ENCODE data around the gene PRKCE. TPM values are rescaled to one million over a fixed set of nuclear protein-coding genes. Genes with fewer than 3 reads are reported as not detected.

Gene PRKCE
- total RNA-seq, 1 donor from 2014 or later = 21.0 TPM

DNA sequence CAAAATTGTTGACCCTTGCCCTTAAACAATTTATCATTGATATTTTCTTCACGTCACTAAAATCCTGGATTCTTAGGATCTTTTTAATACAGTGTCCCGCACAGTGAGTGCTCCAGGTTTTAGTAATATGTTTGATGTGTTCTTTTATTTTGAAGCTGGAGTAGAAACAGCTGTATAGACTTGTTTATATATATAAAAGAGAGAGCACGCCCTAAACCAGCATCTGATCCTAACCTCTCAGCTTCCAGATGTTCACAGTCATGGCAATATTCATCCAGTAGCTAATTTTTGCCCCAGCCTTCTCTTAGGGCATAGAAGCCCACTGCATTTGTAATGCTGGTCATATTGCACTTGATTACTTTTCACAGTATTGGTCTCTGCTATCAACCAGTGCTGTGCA lies 475.7 kb downstream of the PRKCE start:
- TF ChIP-seq, protein P1, sequence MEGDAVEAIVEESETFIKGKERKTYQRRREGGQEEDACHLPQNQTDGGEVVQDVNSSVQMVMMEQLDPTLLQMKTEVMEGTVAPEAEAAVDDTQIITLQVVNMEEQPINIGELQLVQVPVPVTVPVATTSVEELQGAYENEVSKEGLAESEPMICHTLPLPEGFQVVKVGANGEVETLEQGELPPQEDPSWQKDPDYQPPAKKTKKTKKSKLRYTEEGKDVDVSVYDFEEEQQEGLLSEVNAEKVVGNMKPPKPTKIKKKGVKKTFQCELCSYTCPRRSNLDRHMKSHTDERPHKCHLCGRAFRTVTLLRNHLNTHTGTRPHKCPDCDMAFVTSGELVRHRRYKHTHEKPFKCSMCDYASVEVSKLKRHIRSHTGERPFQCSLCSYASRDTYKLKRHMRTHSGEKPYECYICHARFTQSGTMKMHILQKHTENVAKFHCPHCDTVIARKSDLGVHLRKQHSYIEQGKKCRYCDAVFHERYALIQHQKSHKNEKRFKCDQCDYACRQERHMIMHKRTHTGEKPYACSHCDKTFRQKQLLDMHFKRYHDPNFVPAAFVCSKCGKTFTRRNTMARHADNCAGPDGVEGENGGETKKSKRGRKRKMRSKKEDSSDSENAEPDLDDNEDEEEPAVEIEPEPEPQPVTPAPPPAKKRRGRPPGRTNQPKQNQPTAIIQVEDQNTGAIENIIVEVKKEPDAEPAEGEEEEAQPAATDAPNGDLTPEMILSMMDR (IDR thresholded peaks at IDR 0.05; ENCODE audit: insufficient read depth, low read length, poor library complexity, severe bottlenecking) = no peak
- H3K27me3 ChIP-seq (ENCODE audit: control insufficient read depth, insufficient read depth, low read length) = no peaks in the 10 kb centered on the region
- no peaks in the 10 kb centered on the region for H3K36me3 ChIP-seq (ENCODE audit: control insufficient read depth, insufficient read depth, low read length)
- no peak for DNase-seq (ENCODE audit: low read depth)
- no peak overlapping the region for H3K4me3 ChIP-seq (ENCODE audit: low read depth, low read length)

DNA sequence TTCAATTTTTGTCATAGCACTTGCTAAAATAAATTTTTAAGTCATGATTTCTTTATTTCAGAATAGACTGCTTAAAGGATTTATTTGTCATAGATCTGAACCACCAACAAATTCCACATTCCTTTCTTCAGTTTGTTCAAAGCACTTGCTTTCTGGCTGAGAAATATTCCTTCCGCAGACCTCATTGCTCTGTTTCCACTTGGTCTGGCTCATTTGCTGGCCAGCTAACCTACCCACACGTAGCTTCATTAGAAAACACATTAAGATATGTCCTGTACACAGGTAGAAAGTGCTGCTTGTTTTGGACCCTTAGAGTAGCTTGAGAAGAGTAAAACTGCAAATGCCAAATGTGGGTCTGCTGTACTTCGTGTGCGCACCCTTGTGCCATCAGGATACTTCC lies 479.0 kb downstream of the PRKCE start:
- Histone ChIP-seq H3K4me3 (ENCODE audit: low read depth, low read length) (no peak overlapping the region), H3K36me3 (ENCODE audit: control insufficient read depth, insufficient read depth, low read length) (no peaks in the 10 kb centered on the region), H3K27me3 (ENCODE audit: control insufficient read depth, insufficient read depth, low read length) (no peaks in the 10 kb centered on the region)
- no peak for DNase-seq (ENCODE audit: low read depth)
- TF ChIP-seq, protein P1 (IDR thresholded peaks at IDR 0.05; ENCODE audit: insufficient read depth, low read length, poor library complexity, severe bottlenecking) = no peak

DNA sequence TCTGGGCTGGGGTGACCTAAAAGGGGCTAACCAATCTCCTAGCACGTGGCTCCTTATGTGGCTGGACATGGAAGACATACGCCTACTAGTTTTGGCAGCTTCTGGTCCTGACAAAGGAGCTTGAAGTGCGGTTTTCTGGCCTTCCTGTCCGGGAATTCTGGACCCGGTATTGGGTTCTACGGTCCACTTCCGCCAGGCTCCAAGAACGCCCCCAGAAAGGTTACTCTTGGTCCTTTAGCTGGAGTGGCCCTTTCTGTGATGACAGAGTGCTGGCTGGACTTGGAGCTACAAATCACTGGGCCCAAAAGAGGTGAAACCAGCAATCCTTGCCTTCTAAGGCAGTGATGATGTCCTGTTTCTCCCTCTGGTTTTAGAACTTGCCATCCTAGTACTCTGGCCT lies 481.5 kb downstream of the PRKCE start:
- H3K27me3 ChIP-seq (ENCODE audit: control insufficient read depth, insufficient read depth, low read length) = no peaks in the 10 kb centered on the region
- TF ChIP-seq, protein P1 (IDR thresholded peaks at IDR 0.05; ENCODE audit: insufficient read depth, low read length, poor library complexity, severe bottlenecking) = no peak
- H3K4me3 ChIP-seq (ENCODE audit: low read depth, low read length) = no peak overlapping the region
- H3K36me3 ChIP-seq (ENCODE audit: control insufficient read depth, insufficient read depth, low read length) = no peaks in the 10 kb centered on the region
- DNase-seq (ENCODE audit: low read depth) = no peak

DNA sequence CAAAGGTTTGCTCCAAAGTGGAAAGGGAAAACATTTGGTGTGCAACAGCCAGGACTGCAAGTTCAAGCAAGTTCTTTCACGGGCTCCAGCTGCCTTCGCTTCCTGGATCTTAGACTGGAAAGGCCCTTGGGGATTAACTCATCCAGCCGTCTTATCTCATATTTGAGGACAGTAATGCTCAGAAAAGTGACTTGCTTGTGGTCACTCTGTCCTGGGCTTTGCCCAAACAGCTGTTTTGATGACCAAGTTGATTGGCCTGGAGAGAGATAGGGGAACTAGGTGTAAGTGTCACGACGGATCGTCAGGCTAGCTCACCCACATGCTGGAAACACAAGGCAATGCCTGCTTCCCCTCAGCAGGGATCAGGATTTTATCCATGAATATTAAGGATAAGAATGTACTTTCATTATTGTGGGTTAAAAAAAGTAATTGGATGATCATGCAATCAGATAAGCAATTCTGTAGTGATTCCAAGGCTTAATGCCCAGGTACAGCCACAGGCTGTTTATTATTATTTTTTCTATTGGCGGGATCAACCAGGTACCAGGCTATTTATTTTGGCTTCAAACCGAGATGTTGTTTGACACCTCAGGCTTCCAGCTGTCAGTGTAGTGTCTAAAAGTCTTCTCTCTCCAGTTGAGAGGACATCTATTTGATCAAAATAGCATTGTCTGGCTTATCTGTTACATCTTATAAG lies 483.2 kb downstream of the PRKCE start:
- H3K36me3 ChIP-seq (ENCODE audit: control insufficient read depth, insufficient read depth, low read length) = no peaks in the 10 kb centered on the region
- DNase-seq (ENCODE audit: low read depth) = no peak
- H3K27me3 ChIP-seq (ENCODE audit: control insufficient read depth, insufficient read depth, low read length) = no peaks in the 10 kb centered on the region
- no peak overlapping the region for H3K4me3 ChIP-seq (ENCODE audit: low read depth, low read length)
- TF ChIP-seq, protein P1 (IDR thresholded peaks at IDR 0.05; ENCODE audit: insufficient read depth, low read length, poor library complexity, severe bottlenecking) = no peak

DNA sequence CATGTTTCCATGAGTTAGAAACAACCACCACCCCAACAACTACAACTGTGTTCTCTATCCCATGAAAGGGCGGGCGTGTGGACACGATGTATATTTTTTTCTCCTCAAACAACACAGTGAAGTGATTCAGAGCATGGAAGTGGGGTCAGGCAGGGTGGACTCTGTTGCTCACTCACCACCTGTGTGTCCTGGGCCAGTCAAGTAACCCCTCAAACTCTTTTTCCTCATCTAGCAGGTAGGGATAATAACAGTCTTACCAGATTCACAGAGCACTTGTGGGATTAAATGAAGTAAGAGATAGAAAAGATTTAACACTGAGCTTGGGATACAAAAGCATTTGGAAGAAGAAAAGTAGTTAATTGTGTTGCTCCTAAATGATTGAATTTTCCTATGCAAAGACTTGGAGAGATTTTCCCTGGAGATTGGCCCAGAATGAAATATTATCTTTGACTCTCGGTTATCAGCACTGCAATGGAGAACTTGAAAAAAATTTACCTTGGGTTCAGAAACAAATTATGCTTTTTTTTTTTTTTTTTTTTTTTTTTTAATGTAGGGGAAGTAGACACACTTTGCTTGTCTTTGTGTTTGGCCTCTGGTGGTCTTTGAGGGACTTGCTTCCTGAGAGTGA lies 483.9 kb downstream of the PRKCE start:
- no peak for DNase-seq (ENCODE audit: low read depth)
- H3K27me3 ChIP-seq (ENCODE audit: control insufficient read depth, insufficient read depth, low read length) = no peaks in the 10 kb centered on the region
- TF ChIP-seq, protein P1 (IDR thresholded peaks at IDR 0.05; ENCODE audit: insufficient read depth, low read length, poor library complexity, severe bottlenecking) = no peak

More for the DNA sequence above, 483.9 kb downstream of the PRKCE start:
- no peak overlapping the region for H3K4me3 ChIP-seq (ENCODE audit: low read depth, low read length)
- H3K36me3 ChIP-seq (ENCODE audit: control insufficient read depth, insufficient read depth, low read length) = no peaks in the 10 kb centered on the region
